ENCODE data around the gene SMIM15. TPM values are rescaled to one million over a fixed set of nuclear protein-coding genes. Genes with fewer than 3 reads are reported as not detected.

SMIM15 gene
- total RNA-seq, 1 donor from 2014 or later, result 56.4 TPM

GRCh38 chr5:61139094-61139873 is 23.0 kb downstream of the SMIM15 start:
- TF ChIP-seq, protein P1, sequence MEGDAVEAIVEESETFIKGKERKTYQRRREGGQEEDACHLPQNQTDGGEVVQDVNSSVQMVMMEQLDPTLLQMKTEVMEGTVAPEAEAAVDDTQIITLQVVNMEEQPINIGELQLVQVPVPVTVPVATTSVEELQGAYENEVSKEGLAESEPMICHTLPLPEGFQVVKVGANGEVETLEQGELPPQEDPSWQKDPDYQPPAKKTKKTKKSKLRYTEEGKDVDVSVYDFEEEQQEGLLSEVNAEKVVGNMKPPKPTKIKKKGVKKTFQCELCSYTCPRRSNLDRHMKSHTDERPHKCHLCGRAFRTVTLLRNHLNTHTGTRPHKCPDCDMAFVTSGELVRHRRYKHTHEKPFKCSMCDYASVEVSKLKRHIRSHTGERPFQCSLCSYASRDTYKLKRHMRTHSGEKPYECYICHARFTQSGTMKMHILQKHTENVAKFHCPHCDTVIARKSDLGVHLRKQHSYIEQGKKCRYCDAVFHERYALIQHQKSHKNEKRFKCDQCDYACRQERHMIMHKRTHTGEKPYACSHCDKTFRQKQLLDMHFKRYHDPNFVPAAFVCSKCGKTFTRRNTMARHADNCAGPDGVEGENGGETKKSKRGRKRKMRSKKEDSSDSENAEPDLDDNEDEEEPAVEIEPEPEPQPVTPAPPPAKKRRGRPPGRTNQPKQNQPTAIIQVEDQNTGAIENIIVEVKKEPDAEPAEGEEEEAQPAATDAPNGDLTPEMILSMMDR (IDR thresholded peaks at IDR 0.05; ENCODE audit: unreplicated experiment), result no peak
- H3K36me3 Mint-ChIP-seq (ENCODE audit: insufficient read depth), result no peaks in the 10 kb centered on the region
- H3K4me3 Mint-ChIP-seq (ENCODE audit: low read depth), result no peak overlapping the region
- H3K27ac Mint-ChIP-seq, result no peak overlapping the region
- peaks cover 11% of the 10 kb centered on the region for H3K4me1 Mint-ChIP-seq (ENCODE audit: low read depth)
- H3K9me3 Mint-ChIP-seq (ENCODE audit: low read depth), result no peaks in the 10 kb centered on the region
- no peak for DNase-seq (ENCODE audit: low spot score, unreplicated experiment)
- no peaks in the 10 kb centered on the region for H3K27me3 Mint-ChIP-seq

- H3K27ac Mint-ChIP-seq, result no peak overlapping the region
- H3K4me1 Mint-ChIP-seq (ENCODE audit: low read depth), result peaks cover 11% of the 10 kb centered on the region
- H3K27me3 Mint-ChIP-seq, result no peaks in the 10 kb centered on the region
- DNase-seq (ENCODE audit: low spot score, unreplicated experiment), result no peak
- no peaks in the 10 kb centered on the region for H3K36me3 Mint-ChIP-seq (ENCODE audit: insufficient read depth)
- TF ChIP-seq, protein P1 (IDR thresholded peaks at IDR 0.05; ENCODE audit: unreplicated experiment), result no peak
- H3K4me3 Mint-ChIP-seq (ENCODE audit: low read depth), result no peak overlapping the region
- H3K9me3 Mint-ChIP-seq (ENCODE audit: low read depth), result no peaks in the 10 kb centered on the region
Measured at GRCh38 chr5:61137835-61138234, 24.4 kb downstream of the SMIM15 start.

- Mint-ChIP-seq H3K36me3 (ENCODE audit: insufficient read depth) (no peaks in the 10 kb centered on the region), H3K27ac (no peak overlapping the region), H3K4me1 (ENCODE audit: low read depth) (no peaks in the 10 kb centered on the region), H3K9me3 (ENCODE audit: low read depth) (no peaks in the 10 kb centered on the region), H3K4me3 (ENCODE audit: low read depth) (no peak overlapping the region), H3K27me3 (no peaks in the 10 kb centered on the region)
- no peak for DNase-seq (ENCODE audit: low spot score, unreplicated experiment)
- TF ChIP-seq, protein P1 (IDR thresholded peaks at IDR 0.05; ENCODE audit: unreplicated experiment), result no peak
Measured at GRCh38 chr5:61132559-61132958, 29.7 kb downstream of the SMIM15 start.

GRCh38 chr5:61130289-61130688 is 32.0 kb downstream of the SMIM15 start:
- Mint-ChIP-seq H3K9me3 (ENCODE audit: low read depth) (peaks cover 3% of the 10 kb centered on the region), H3K4me3 (ENCODE audit: low read depth) (no peak overlapping the region), H3K27me3 (no peaks in the 10 kb centered on the region), H3K4me1 (ENCODE audit: low read depth) (no peaks in the 10 kb centered on the region), H3K27ac (no peak overlapping the region), H3K36me3 (ENCODE audit: insufficient read depth) (peaks cover 3% of the 10 kb centered on the region)
- TF ChIP-seq, protein P1 (IDR thresholded peaks at IDR 0.05; ENCODE audit: unreplicated experiment), result no peak
- DNase-seq (ENCODE audit: low spot score, unreplicated experiment), result no peak

DNA sequence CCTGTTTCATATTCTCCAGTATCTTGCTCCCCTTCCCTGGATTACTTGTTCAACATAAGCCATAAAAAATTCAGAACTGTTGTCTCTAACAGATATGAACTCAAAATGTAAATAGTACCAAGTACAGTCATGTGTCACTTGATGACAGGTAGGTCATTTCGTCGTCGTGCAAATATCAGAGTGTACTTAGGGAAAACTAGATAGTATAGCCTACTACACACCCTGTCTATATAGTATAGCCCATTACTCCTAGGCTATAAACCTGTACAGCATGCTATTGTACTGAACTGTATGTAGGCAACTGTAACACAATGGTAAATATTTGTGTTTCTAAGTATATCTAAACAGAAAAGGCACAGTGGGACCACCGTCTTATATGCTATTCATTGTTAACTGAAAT is 39.1 kb downstream of the SMIM15 start:
- TF ChIP-seq, protein P1 (IDR thresholded peaks at IDR 0.05; ENCODE audit: unreplicated experiment), result no peak
- Mint-ChIP-seq H3K9me3 (ENCODE audit: low read depth) (peaks cover 3% of the 10 kb centered on the region), H3K4me3 (ENCODE audit: low read depth) (no peak overlapping the region), H3K27ac (no peak overlapping the region), H3K36me3 (ENCODE audit: insufficient read depth) (peaks cover 3% of the 10 kb centered on the region), H3K4me1 (ENCODE audit: low read depth) (peaks cover 1% of the 10 kb centered on the region), H3K27me3 (no peaks in the 10 kb centered on the region)
- no peak for DNase-seq (ENCODE audit: low spot score, unreplicated experiment)
